ENCODE data around the gene SPDYE2B.
"Not testable (repeated sequence)": the region's sequence is repeated elsewhere in the genome, so short reads cannot be mapped to it uniquely, and the experiment has no call there.

DNA sequence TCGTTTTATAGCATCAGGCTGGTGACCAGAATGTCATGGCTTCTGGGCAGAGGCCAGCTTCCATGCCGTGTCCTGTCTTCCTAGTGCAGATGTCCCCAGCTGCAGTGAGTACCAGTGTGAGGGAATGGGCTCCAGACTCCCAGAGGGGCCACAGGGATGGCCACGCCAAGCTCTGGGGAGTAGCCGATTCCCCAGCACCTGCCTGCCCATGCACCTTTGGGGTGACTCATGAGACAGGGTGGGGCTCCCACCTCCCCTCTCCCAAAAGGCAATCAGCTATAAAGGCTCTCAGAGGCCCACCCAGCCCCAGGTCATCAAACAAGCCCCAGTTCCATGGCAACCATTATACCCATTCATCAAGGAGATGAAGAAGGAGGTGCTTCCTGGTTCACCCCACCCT is at the start of gene SPDYE2B:
- TF ChIP-seq, protein P1, sequence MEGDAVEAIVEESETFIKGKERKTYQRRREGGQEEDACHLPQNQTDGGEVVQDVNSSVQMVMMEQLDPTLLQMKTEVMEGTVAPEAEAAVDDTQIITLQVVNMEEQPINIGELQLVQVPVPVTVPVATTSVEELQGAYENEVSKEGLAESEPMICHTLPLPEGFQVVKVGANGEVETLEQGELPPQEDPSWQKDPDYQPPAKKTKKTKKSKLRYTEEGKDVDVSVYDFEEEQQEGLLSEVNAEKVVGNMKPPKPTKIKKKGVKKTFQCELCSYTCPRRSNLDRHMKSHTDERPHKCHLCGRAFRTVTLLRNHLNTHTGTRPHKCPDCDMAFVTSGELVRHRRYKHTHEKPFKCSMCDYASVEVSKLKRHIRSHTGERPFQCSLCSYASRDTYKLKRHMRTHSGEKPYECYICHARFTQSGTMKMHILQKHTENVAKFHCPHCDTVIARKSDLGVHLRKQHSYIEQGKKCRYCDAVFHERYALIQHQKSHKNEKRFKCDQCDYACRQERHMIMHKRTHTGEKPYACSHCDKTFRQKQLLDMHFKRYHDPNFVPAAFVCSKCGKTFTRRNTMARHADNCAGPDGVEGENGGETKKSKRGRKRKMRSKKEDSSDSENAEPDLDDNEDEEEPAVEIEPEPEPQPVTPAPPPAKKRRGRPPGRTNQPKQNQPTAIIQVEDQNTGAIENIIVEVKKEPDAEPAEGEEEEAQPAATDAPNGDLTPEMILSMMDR (IDR thresholded peaks at IDR 0.05; ENCODE audit: insufficient read depth, low read depth, low read length) = not testable (repeated sequence)
- not testable (repeated sequence) for TF ChIP-seq EZH2 (IDR thresholded peaks at IDR 0.05; ENCODE audit: insufficient read depth, low read length)

Measured in astrocyte (in vitro differentiated cells and primary cell).